Stimulated activated CD4-positive, alpha-beta T cell treated with anti-CD3 and anti-CD28 coated beads, TNF-alpha, amount 100 ng/mL, for 48 hours (primary cell): ENCODE data around the gene SNCG.
"Not testable (repeated sequence)": the region's sequence is repeated elsewhere in the genome, so short reads cannot be mapped to it uniquely, and the experiment has no call there.

Experiments used
- DNase-seq, 3 donors: peaks; one replicate each; pipeline ENCODE4 v3.0.0-alpha.2; 2020; ENCODE audit warnings: low read depth in 3 of 3

Gene SNCG

GRCh38 chr10:86978457-86978856 lies 20.1 kb downstream of the SNCG start:
- not testable (repeated sequence) for DNase-seq

- no peak for DNase-seq
These were observed 21.0 kb downstream of the SNCG start for GRCh38 chr10:86979296-86979818.

- DNase-seq = no peak
These were observed 21.6 kb downstream of the SNCG start for GRCh38 chr10:86979977-86980448.

DNA sequence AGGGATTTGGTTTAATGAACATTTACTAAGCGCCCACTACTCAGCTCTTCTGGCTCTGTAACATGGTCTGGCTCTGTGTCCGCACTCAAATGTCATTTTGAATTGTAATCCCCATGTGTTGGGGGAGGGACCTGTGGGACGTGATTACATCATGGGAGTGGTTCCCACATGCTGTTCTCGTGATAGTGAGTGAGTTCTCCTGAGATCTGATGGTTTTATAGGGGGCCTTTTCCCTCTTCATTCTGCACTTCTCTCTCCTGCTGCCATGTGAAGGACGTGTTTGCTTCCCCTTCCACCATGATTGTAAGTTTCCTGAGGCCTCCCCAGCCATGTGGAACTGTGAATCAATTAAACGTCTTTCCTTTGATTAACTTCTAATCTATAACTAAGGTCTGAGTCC lies 22.6 kb downstream of the SNCG start:
- DNase-seq = not testable (repeated sequence)

GRCh38 chr10:86981716-86982115 lies 23.3 kb downstream of the SNCG start:
- DNase-seq = no peak

DNA sequence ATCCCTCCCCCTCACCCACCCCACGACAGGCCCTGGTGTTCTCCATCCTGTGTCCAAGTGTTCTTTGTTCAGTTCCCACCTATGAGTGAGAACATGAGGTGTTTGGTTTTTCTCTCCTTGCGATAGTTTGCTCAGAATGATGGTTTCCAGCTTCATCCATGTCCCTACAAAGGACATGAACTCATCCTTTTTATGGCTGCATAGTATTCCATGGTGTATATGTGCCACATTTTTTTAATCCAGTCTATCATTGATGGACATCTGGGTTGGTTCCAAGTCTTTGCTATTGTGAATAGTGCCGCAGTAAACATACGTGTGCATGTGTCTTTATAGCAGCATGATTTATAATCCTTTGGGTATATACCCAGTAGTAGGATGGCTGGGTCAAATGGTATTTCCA lies 26.1 kb downstream of the SNCG start:
- not testable (repeated sequence) for DNase-seq

DNA sequence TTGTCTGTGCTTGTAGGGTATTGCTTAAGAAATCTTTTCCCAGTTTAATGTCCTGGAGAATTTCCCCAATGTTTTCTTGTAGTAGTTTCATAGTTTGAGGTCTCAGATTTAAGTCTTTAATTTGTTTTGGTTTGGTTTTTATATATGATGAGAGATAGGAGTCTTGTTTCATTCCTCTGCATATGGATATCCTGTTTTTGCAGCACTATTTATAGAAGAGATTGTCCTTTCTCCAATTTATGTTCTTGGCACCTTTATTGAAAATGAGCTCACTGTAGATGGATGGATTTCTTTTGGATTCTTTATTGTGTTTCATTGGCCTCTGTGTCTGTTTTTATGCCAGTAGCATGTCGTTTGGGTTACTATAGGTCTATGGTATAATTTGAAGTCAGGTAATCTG lies 30.1 kb downstream of the SNCG start:
- no peak for DNase-seq

DNA sequence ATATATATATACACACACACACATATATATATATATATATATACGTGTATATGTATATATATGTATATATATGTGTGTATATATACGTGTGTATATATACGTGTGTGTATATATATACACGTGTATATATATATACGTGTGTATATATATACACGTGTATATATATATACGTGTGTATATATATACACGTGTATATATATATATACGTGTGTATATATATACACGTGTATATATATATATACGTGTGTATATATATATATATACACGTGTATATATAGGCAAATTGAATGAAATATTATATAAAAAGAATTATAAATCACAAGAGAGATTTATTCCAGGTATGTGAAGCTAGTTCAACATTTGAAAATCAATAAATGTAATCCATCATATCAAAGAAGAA lies 33.0 kb downstream of the SNCG start:
- not testable (repeated sequence) for DNase-seq

GRCh38 chr10:86992456-86992855 lies 34.1 kb downstream of the SNCG start:
- no peak for DNase-seq

GRCh38 chr10:86992929-86993328 lies 34.5 kb downstream of the SNCG start:
- DNase-seq = no peak

- not testable (repeated sequence) for DNase-seq
These were observed 41.5 kb downstream of the SNCG start for GRCh38 chr10:86999802-87000403.

GRCh38 chr10:87000491-87000890 lies 42.1 kb downstream of the SNCG start:
- DNase-seq = no peak

GRCh38 chr10:87007124-87007523 lies 48.7 kb downstream of the SNCG start:
- DNase-seq = not testable (repeated sequence)

- DNase-seq = not testable (repeated sequence)
These were observed 49.3 kb downstream of the SNCG start for GRCh38 chr10:87007674-87008073.

DNA sequence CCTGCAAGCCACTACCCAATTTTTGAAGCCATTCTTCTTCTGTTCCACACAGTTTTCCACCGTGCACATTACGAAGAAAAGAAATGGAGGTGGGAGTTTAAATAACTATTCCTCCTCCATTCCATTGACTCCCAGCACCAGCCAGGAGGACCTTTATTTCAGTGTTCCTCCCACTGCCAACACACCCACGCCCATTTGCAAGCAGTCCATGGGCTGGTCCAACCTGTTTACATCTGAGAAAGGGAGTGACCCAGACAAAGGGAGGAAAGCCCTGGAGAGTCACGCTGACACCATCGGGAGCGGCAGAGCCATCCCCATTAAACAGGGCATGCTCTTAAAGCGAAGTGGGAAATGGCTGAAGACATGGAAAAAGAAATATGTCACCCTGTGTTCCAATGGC lies 49.9 kb downstream of the SNCG start:
- not testable (repeated sequence) for DNase-seq

GRCh38 chr10:87009134-87009696 lies 50.8 kb downstream of the SNCG start:
- not testable (repeated sequence) for DNase-seq
